SK-N-SH (cell line): ENCODE measurements around the gene WDR7. TPM values are rescaled to one million over a fixed set of nuclear protein-coding genes. Genes with fewer than 3 reads are reported as not detected.
A peak's percentile ranks its signal among the peaks of the same experiment; 100 is the strongest.

Source experiments
- CTCF ChIA-PET: fragments of 300-600, 350-600 bp; formaldehyde crosslinking; extraction: SDS; loops from one replicate; lab custom pipeline; 2021; lab: Yijun Ruan, JAX
- POLR2A ChIA-PET: fragments of 350-600 bp; sonication (Branson Sonifier 250); formaldehyde crosslinking; extraction: SDS; loops from one replicate; lab custom pipeline; 2020; ENCODE audit warnings: antibody characterized with exemption, inconsistent platforms; lab: Yijun Ruan, JAX
- DNase-seq: peaks from one replicate; pipeline ENCODE4 v3.0.0; 2012
- H2AFZ ChIP-seq: fragments of 200-600 bp; sonication (generic); 2 replicates; pipeline ENCODE4 v1.8.1; 2016; ENCODE audit warnings: antibody characterized with exemption, mild to moderate bottlenecking, low read depth
- H3F3A ChIP-seq: fragments of 200-600 bp; sonication (generic); replicated peaks from 2 replicates; pipeline ENCODE3; 2016; ENCODE audit warnings: antibody characterized with exemption, mild to moderate bottlenecking; ENCODE audit not compliant: insufficient read depth
- H3K27ac ChIP-seq, 2 experiments: fragments of 200-500 bp in 1 of 2; fragments of 200-600 bp in 1 of 2; sonication (Bioruptor generic) in 1 of 2; sonication (generic), shearing (Covaris generic) in 1 of 2; 2 replicates each; pipeline versions ENCODE4 v1.5.1 to v1.6.1; 2014 to 2016; ENCODE audit warnings: low read depth in 2 of 2, inconsistent platforms in 1 of 2, low read length in 1 of 2, mild to moderate bottlenecking in 1 of 2, mixed read lengths in 1 of 2
- H3K27me3 ChIP-seq: fragments of 200-600 bp; sonication (generic), shearing (Covaris generic); 2 replicates; pipeline ENCODE4 v1.6.1; 2016; ENCODE audit warnings: mixed run types; ENCODE audit not compliant: insufficient read depth
- H3K36me3 ChIP-seq, 2 experiments: fragments of 200-500 bp in 1 of 2; fragments of 200-600 bp in 1 of 2; sonication (Bioruptor generic) in 1 of 2; sonication (generic) in 1 of 2; replicated peaks in 1 of 2; 2 replicates each; pipeline versions ENCODE3 to v1.5.1; 2014 to 2016; ENCODE audit warnings: low read length in 1 of 2, mild to moderate bottlenecking in 1 of 2; ENCODE audit not compliant: insufficient read depth in 2 of 2, control insufficient read depth in 1 of 2
- H3K4me1 ChIP-seq, 2 experiments: fragments of 200-500 bp in 1 of 2; fragments of 200-600 bp in 1 of 2; sonication (Bioruptor generic) in 1 of 2; sonication (generic), shearing (Covaris generic) in 1 of 2; 2 replicates each; pipeline versions ENCODE4 v1.5.1 to v1.6.1; 2014 to 2016; ENCODE audit warnings: low read depth in 1 of 2, low read length in 1 of 2, mixed run types in 1 of 2; ENCODE audit not compliant: insufficient read depth in 2 of 2, control insufficient read depth in 1 of 2
- H3K4me2 ChIP-seq: fragments of 200-600 bp; sonication (generic), shearing (Covaris generic); 2 replicates; pipeline ENCODE4 v1.6.1; 2017; ENCODE audit warnings: mixed run types
- H3K4me3 ChIP-seq, 2 experiments: fragments of 200-500 bp in 1 of 2; fragments of 200-600 bp in 1 of 2; sonication (Bioruptor generic) in 1 of 2; sonication (generic), shearing (Covaris generic) in 1 of 2; 2 replicates each; pipeline versions ENCODE4 v1.5.1 to v1.8.1; 2014 to 2016; ENCODE audit warnings: low read depth in 2 of 2, inconsistent platforms in 1 of 2, low read length in 1 of 2, mild to moderate bottlenecking in 1 of 2, mixed read lengths in 1 of 2, moderate library complexity in 1 of 2
- H3K79me2 ChIP-seq: fragments of 200-600 bp; sonication (generic); 2 replicates; pipeline ENCODE4 v1.8.1; 2017; ENCODE audit warnings: mild to moderate bottlenecking; ENCODE audit not compliant: insufficient read depth
- H3K9ac ChIP-seq: fragments of 200-600 bp; sonication (generic); 2 replicates; pipeline ENCODE4 v1.6.1; 2017; ENCODE audit warnings: mixed run types
- H3K9me2 ChIP-seq: fragments of 200-600 bp; sonication (generic); 2 replicates; pipeline ENCODE4 v1.6.1; 2017; ENCODE audit warnings: mixed run types
- H3K9me3 ChIP-seq: fragments of 200-600 bp; sonication (generic); 2 replicates; pipeline ENCODE4 v1.6.1; 2017; ENCODE audit warnings: mixed run types, mild to moderate bottlenecking, moderate library complexity
- H4K20me1 ChIP-seq: fragments of 200-600 bp; sonication (generic); 2 replicates; pipeline ENCODE4 v1.6.1; 2017; ENCODE audit warnings: mild to moderate bottlenecking, mixed run types; ENCODE audit not compliant: insufficient read depth
- CHD2 ChIP-seq: fragments of 150-350 bp; IDR thresholded peaks from 2 replicates; pipeline ENCODE4 v1.6.1; 2018; ENCODE audit warnings: low read length; ENCODE audit not compliant: partially characterized antibody
- ELF1 ChIP-seq: IDR thresholded peaks from 2 replicates; pipeline ENCODE4 v1.4.0; 2012
- EP300 ChIP-seq, 2 experiments: IDR thresholded peaks; 2 replicates each; pipeline versions ENCODE4 v1.4.0 to v1.6.1; 2012; ENCODE audit warnings: borderline replicate concordance in 1 of 2, low read depth in 1 of 2, low read length in 1 of 2
- FOSL2 ChIP-seq: IDR thresholded peaks from 2 replicates; pipeline ENCODE4 v1.4.0; 2012; ENCODE audit warnings: low read depth, mild to moderate bottlenecking, moderate library complexity, borderline replicate concordance
- FOXJ3 ChIP-seq: sonication (generic); formaldehyde crosslinking; IDR thresholded peaks from 2 replicates; pipeline ENCODE4 v1.5.1; 2020; ENCODE audit warnings: mild to moderate bottlenecking, missing genetic modification reagents
- FOXM1 ChIP-seq: IDR thresholded peaks from 2 replicates; pipeline ENCODE4 v1.4.0; 2012; ENCODE audit warnings: low read depth, mild to moderate bottlenecking
- GABPA ChIP-seq: IDR thresholded peaks from 2 replicates; pipeline ENCODE4 v1.4.0; 2012; ENCODE audit warnings: low read depth, mild to moderate bottlenecking
- GATA2 ChIP-seq: sonication (generic); formaldehyde crosslinking; IDR thresholded peaks from 2 replicates; pipeline ENCODE4 v1.5.0; 2020; ENCODE audit warnings: mild to moderate bottlenecking, missing genetic modification reagents
- MEF2A ChIP-seq: IDR thresholded peaks from 2 replicates; pipeline ENCODE4 v1.4.0; 2012; ENCODE audit warnings: low read depth, borderline replicate concordance
- NRF1 ChIP-seq: IDR thresholded peaks from 2 replicates; pipeline ENCODE4 v1.6.1; 2012; ENCODE audit warnings: low read depth, mild to moderate bottlenecking, low read length
- POLR2AphosphoS5 ChIP-seq: IDR thresholded peaks from 2 replicates; pipeline ENCODE4 v1.6.1; 2012; ENCODE audit warnings: low read depth, low read length
- RCOR1 ChIP-seq: fragments of 150-350 bp; IDR thresholded peaks from 2 replicates; pipeline ENCODE4 v1.6.1; 2017; ENCODE audit warnings: antibody characterized with exemption, low read length
- RFX5 ChIP-seq: IDR thresholded peaks from 2 replicates; pipeline ENCODE4 v1.6.1; 2012; ENCODE audit warnings: mild to moderate bottlenecking, improper control_type of control experiment, low read length
- TEAD4 ChIP-seq: IDR thresholded peaks from 2 replicates; pipeline ENCODE4 v1.4.0; 2012; ENCODE audit warnings: mild to moderate bottlenecking, borderline replicate concordance; ENCODE audit not compliant: insufficient read depth
- YY1 ChIP-seq: IDR thresholded peaks from 2 replicates; pipeline ENCODE4 v1.4.0; 2012; ENCODE audit warnings: low read depth, mild to moderate bottlenecking
- WGBS: methylation state at CpG from one replicate; pipeline ENCODE4 v1.1.6; 2017; ENCODE audit warnings: low lambda C conversion rate; 5-methylcytosine and 5-hydroxymethylcytosine counted together
- polyA plus RNA-seq, 3 experiments: library from polyadenylated mRNA; depleted of rRNA; stranded (reverse); fragments of >200 nt; gene quantifications; 2 replicates each; pipeline ENCODE4 v1.2.3, GENCODE V29; 2012
- TF ChIP-seq, protein P1 (sequence below): IDR thresholded peaks from 2 replicates; pipeline ENCODE4 v1.6.1; 2012; ENCODE audit warnings: mild to moderate bottlenecking, low read depth, low read length, moderate library complexity

Gene WDR7
- polyA plus RNA-seq, 1 of the 3 experiments (the other 2 are of a cell fraction): 4.1 TPM

DNA sequence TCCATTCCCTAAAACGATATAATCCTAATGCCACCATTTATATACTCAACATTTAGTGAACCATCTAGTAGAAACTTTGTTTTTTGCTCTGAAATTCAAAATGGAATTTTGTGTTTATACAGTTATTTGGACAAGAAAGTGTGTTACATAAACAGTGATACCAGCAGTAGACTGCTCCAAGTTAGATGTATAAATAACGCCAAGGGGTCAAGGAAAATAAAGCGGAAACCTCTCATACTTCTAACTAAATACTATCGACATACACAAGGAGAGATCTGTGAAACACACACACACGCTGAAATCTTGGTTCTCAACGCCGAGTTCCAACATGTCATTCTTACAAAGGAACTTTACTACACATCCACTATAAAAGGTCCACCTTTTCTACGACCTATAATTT, 14.0 kb upstream of the WDR7 start:
- H3K27me3 ChIP-seq: no peaks in the 10 kb centered on the region
- H3K4me1 ChIP-seq: peaks cover 0 to 7% of the 10 kb centered on the region in 2 experiments; a peak in 2 of 4 replicates
- peak overlapping the region; percentile 80 for H3K4me2 ChIP-seq
- no peak overlapping the region for H2AFZ ChIP-seq
- H3K9me3 ChIP-seq: no peaks in the 10 kb centered on the region
- DNase-seq: no peak
- no peaks in the 10 kb centered on the region for H3F3A ChIP-seq
- peaks cover 52% of the 10 kb centered on the region for H4K20me1 ChIP-seq
- H3K9ac ChIP-seq: peak overlapping the region; percentile 98
- 2% methylated on average over 8 of the region's 8 CpGs for WGBS
- no peaks in the 10 kb centered on the region for H3K9me2 ChIP-seq
- H3K79me2 ChIP-seq: peaks cover 62% of the 10 kb centered on the region
- peak overlapping the region; percentile 93 to 95; a peak in 2 of 4 replicates for H3K27ac ChIP-seq
- POLR2A ChIA-PET: interaction anchor here (1.5 kb wide), 1 partner anchor 14 kb away, joined by 10 read pairs; the partner anchor contains the start of gene WDR7
- no peak for TF ChIP-seq ELF1
- TF ChIP-seq, all 33 proteins: peak for 0
- H3K36me3 ChIP-seq: peaks cover 2 to 5% of the 10 kb centered on the region in 2 experiments
- CTCF ChIA-PET: interaction anchor here (0.6 kb wide), 1 partner anchor 320 kb away, joined by 3 read pairs; no protein-coding TSS in a partner anchor
- H3K4me3 ChIP-seq: peak overlapping the region; percentile 88 to 97

DNA sequence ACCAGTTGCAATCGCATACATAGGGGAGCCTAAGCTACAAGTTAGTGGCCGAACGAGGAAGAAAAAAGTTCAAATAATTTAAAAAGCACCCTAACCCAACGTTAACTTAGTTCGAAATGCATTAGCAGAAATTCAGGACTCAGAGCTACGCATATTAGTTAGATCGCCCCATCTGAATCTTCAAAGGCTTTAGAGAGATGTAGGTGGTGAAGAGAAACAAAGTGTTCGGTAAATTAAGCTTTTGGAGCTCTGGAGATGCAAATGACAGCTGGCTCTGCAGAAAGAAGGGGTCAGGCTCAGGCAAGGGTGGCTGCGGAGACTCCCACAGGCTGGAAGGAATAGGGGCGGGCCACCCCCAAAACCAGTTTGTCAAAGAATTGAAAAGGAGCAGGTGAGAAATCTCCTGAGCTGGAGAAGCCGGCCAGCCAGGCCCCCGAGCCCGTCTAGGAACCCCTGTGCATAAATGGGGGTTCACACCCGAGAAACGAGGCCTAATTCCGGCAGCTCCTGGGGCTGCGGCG, 13.4 kb upstream of the WDR7 start:
- H3K4me1 ChIP-seq: peaks cover 0 to 7% of the 10 kb centered on the region in 2 experiments; a peak in 2 of 4 replicates
- peaks cover 56% of the 10 kb centered on the region for H3K79me2 ChIP-seq
- H3K4me2 ChIP-seq: peak overlapping the region; percentile 80
- H2AFZ ChIP-seq: peak overlapping the region; percentile 74; the same call in 1 of the 2 replicates
- TF ChIP-seq POLR2AphosphoS5: no peak
- no peak for TF ChIP-seq GATA2 (CRISPR knock-in tag)
- H3K9ac ChIP-seq: peak overlapping the region; percentile 98
- ChIA-PET CTCF (no interaction called here), POLR2A (interaction anchor here (1.5 kb wide), 1 partner anchor 14 kb away, joined by 10 read pairs; the partner anchor contains the start of gene WDR7)
- no peaks in the 10 kb centered on the region for H3K9me2 ChIP-seq
- 2% methylated on average over 18 of the region's 18 CpGs for WGBS
- H3K36me3 ChIP-seq: peaks cover under 1 to 5% of the 10 kb centered on the region in 2 experiments
- H3K4me3 ChIP-seq: peak overlapping the region; percentile 88 to 97
- H4K20me1 ChIP-seq: peaks cover 46% of the 10 kb centered on the region
- DNase-seq: no peak
- peak overlapping the region; percentile 93 to 95 for H3K27ac ChIP-seq
- H3K27me3 ChIP-seq: no peaks in the 10 kb centered on the region
- H3K9me3 ChIP-seq: no peaks in the 10 kb centered on the region
- no peaks in the 10 kb centered on the region for H3F3A ChIP-seq

DNA sequence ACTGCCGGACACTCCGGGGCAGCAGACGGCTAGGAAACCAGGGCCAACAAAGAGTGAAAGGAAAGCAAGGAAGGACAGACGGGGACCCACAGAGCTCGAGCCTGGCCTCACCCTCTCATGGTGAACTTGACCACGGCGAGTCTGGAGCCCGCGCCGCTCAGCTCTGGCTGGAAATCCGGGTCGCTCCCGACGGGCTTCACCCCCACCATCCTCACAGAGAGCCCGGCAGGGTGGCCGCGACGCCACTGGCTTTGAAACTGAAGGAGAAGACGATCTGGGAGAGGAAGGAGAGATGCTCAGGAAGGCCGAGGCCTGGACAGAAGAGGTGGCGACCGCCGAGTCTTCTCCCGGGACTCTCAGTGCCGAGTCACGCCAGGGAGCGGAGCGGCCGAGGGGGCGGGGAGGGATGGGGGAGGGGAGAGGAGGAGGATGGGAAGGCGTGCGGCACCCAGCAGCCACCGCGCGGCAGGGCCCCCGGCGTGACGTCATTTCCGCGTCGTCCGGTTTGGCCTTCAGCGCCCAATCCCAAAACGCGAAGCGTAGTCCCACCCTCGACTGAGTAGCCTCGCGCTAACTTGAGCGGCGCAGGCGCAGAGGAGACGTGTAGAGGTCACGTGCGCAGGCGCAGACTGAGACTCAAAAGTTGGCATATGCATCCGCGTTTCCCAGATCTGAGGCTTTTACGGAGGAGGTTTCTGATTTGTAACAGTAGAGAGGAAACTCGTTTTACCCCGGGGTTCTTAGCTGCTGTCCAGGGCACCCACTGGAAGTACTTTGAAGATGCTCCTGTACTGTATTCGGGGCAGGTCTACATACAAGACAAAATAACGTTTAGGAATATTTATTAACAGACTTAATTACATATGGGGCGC, 12.7 kb upstream of the WDR7 start, which contains the start of gene TXNL1:
Gene TXNL1 (minus strand): TSS at position 361 of the 872 bp plus-strand sequence. CDS start 152 bp downstream, at position 209.
- Histone ChIP-seq H3K9me2 (no peaks in the 10 kb centered on the region), H3K79me2 (peaks cover 49% of the 10 kb centered on the region), H2AFZ (peak within 1 kb of the TSS; percentile 92), H4K20me1 (peaks cover 43% of the 10 kb centered on the region), H3K4me3 (peak within 1 kb of the TSS; percentile 88 to 97), H3K36me3 (peaks cover 0 to 5% of the 10 kb centered on the region in 2 experiments), H3K4me2 (peak within 1 kb of the TSS; percentile 86), H3K27ac (peak within 1 kb of the TSS; percentile 95 to 97), H3F3A (no peaks in the 10 kb centered on the region), H3K9me3 (no peaks in the 10 kb centered on the region), H3K27me3 (no peaks in the 10 kb centered on the region), H3K9ac (peak within 1 kb of the TSS; percentile 98), H3K4me1 (peaks cover 0 to 7% of the 10 kb centered on the region in 2 experiments; a peak in 2 of 4 replicates)
- ChIA-PET CTCF (no interaction called here), POLR2A (interaction anchor here (1.5 kb wide), 1 partner anchor 13 kb away, joined by 10 read pairs; the partner anchor contains the start of gene WDR7)
- peak; percentile 97 for DNase-seq
- WGBS: 3% methylated on average over 46 of the region's 64 CpGs
- TF ChIP-seq TEAD4 (no peak), RCOR1 (peak; percentile 21; the same call in 1 of the 2 replicates), YY1 (no peak), CHD2 (peak; percentile 99), RFX5 (peak; percentile 69; the same call in 1 of the 2 replicates), NRF1 (peak; percentile 100), MEF2A (no peak), GATA2 (CRISPR knock-in tag) (no peak), FOSL2 (no peak; the same call in 1 of the 2 replicates), EP300 (IDR thresholded peaks at IDR 0.05; ENCODE audit: borderline replicate concordance in 1 of 2, low read depth in 1 of 2, low read length in 1 of 2) (peak; percentile 35 to 41; a peak in 2 of 4 replicates), POLR2AphosphoS5 (peak; percentile 94), GABPA (peak; percentile 79), FOXM1 (no peak), FOXJ3 (CRISPR knock-in tag) (no peak)
- TF ChIP-seq, protein P1, sequence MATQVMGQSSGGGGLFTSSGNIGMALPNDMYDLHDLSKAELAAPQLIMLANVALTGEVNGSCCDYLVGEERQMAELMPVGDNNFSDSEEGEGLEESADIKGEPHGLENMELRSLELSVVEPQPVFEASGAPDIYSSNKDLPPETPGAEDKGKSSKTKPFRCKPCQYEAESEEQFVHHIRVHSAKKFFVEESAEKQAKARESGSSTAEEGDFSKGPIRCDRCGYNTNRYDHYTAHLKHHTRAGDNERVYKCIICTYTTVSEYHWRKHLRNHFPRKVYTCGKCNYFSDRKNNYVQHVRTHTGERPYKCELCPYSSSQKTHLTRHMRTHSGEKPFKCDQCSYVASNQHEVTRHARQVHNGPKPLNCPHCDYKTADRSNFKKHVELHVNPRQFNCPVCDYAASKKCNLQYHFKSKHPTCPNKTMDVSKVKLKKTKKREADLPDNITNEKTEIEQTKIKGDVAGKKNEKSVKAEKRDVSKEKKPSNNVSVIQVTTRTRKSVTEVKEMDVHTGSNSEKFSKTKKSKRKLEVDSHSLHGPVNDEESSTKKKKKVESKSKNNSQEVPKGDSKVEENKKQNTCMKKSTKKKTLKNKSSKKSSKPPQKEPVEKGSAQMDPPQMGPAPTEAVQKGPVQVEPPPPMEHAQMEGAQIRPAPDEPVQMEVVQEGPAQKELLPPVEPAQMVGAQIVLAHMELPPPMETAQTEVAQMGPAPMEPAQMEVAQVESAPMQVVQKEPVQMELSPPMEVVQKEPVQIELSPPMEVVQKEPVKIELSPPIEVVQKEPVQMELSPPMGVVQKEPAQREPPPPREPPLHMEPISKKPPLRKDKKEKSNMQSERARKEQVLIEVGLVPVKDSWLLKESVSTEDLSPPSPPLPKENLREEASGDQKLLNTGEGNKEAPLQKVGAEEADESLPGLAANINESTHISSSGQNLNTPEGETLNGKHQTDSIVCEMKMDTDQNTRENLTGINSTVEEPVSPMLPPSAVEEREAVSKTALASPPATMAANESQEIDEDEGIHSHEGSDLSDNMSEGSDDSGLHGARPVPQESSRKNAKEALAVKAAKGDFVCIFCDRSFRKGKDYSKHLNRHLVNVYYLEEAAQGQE: no peak
